Central memory CD8-positive, alpha-beta T cell (primary cell): Measurements from ENCODE around the gene CDH8.

Experiments used
- ATAC-seq: fragments of 150-1000 bp; cut with Tn5 transposase; replicated peaks from 2 replicates; pipeline ENCODE4 v1.10.0; 2022; ENCODE audit warnings: mild to moderate bottlenecking, moderate FRiP score, moderate number of reproducible peaks; ENCODE audit not compliant: poor library complexity, severe bottlenecking; ENCODE audit errors: extremely low read depth
- DNase-seq, 2 donors: peaks; one replicate each; pipeline ENCODE4 v3.0.0; 2021; ENCODE audit warnings: low spot score in 2 of 2
- H3K27ac Mint-ChIP-seq: one replicate; pipeline ENCODE4 v1.8.0; 2022; ENCODE audit warnings: low read depth, mild to moderate bottlenecking, moderate library complexity, mixed read lengths
- H3K27me3 Mint-ChIP-seq: one replicate; pipeline ENCODE4 v1.8.0; 2022; ENCODE audit warnings: mixed read lengths
- H3K36me3 Mint-ChIP-seq: one replicate; pipeline ENCODE4 v1.8.0; 2022; ENCODE audit warnings: mild to moderate bottlenecking, moderate library complexity, mixed read lengths; ENCODE audit not compliant: insufficient read depth
- H3K4me1 Mint-ChIP-seq: one replicate; pipeline ENCODE4 v1.8.0; 2022; ENCODE audit warnings: mixed read lengths
- H3K4me3 Mint-ChIP-seq: one replicate; pipeline ENCODE4 v1.8.0; 2022; ENCODE audit warnings: mild to moderate bottlenecking, moderate library complexity, mixed read lengths
- H3K9me3 Mint-ChIP-seq: one replicate; pipeline ENCODE4 v1.8.0; 2022; ENCODE audit warnings: mixed read lengths

The CDH8 gene

DNA sequence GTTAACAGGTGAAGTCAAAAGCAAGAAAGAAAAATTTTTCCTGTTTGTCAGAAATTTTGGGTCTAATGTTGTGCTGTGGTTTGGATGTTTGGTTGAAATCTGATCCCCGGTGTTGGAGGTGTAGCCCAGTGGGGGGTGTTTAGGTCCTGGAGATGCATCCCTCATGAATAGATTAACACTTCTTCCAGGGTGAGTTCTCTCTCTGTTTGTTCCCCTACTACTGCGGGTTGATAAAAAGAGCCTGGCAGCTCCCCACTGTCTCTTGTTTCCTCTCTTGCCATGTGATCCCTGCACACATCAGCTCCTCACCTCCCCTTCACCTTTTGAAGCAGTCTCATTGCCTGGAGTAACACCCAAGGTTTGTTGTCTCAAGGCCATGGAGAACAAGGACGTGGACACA lies 14.6 kb upstream of the CDH8 start:
- Mint-ChIP-seq H3K36me3 (peaks cover 2% of the 10 kb centered on the region), H3K27me3 (no peaks in the 10 kb centered on the region), H3K4me3 (no peak overlapping the region), H3K27ac (no peak overlapping the region), H3K9me3 (peaks cover 45% of the 10 kb centered on the region), H3K4me1 (no peaks in the 10 kb centered on the region)
- no peak for ATAC-seq
- no peak for DNase-seq

- Mint-ChIP-seq H3K27me3 (no peaks in the 10 kb centered on the region), H3K9me3 (peaks cover 32% of the 10 kb centered on the region), H3K4me3 (no peak overlapping the region), H3K36me3 (peaks cover 2% of the 10 kb centered on the region), H3K4me1 (no peaks in the 10 kb centered on the region), H3K27ac (no peak overlapping the region)
- DNase-seq (no peak), ATAC-seq (no peak)
Measured at GRCh38 chr16:62046801-62047200, 10.6 kb upstream of the CDH8 start.

GRCh38 chr16:62041401-62041800 lies 5.2 kb upstream of the CDH8 start:
- no peak for DNase-seq
- Mint-ChIP-seq H3K27me3 (no peaks in the 10 kb centered on the region), H3K27ac (no peak overlapping the region), H3K4me3 (no peak overlapping the region), H3K4me1 (no peaks in the 10 kb centered on the region), H3K9me3 (peaks cover 29% of the 10 kb centered on the region), H3K36me3 (no peaks in the 10 kb centered on the region)
- no peak for ATAC-seq

DNA sequence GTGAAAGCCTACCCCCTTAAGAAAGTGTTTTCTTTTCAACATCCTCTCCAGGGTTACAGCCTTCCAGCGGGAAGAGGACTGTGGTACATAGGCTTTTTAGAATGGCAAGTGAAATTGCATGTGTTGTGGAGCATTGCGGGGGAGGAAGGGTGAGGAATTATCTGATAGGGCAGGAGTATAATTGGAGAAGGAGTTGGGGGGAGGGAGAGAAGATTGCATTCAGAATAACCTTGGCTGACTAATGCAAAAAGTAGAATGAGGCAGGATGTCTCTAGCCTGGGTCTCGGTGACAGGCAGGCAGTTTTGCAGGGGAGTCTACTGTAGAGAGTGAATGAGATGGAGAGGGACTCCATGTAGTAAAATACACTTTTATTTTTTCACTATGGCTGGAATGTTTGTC lies 2.4 kb upstream of the CDH8 start:
- DNase-seq (no peak), ATAC-seq (no peak)
- Mint-ChIP-seq H3K4me3 (no peak overlapping the region), H3K36me3 (peaks cover 2% of the 10 kb centered on the region), H3K27me3 (peaks cover 6% of the 10 kb centered on the region), H3K4me1 (no peaks in the 10 kb centered on the region), H3K9me3 (peaks cover 33% of the 10 kb centered on the region), H3K27ac (no peak overlapping the region)

DNA sequence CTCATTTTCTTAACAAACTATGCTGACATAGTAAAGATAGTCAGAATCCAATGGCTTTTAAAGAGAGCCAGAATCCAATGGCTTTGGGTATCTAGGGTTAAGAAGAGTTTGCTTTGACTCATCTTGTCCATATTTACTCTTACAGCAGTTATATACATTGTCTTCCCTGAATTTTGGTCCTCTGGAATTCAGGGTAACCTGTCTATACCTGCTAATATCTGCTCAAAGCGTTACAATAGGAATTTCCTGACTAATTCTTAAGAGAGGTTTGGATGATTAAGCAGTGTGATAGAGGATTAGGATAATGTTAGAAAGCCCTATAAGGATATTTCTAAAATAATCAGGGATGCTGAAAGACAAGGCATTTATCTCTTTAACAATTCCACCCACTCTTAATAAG lies 2.0 kb upstream of the CDH8 start:
- Mint-ChIP-seq H3K27ac (no peak overlapping the region), H3K4me1 (no peaks in the 10 kb centered on the region), H3K9me3 (peaks cover 38% of the 10 kb centered on the region), H3K4me3 (no peak overlapping the region), H3K36me3 (peaks cover 3% of the 10 kb centered on the region), H3K27me3 (peaks cover 6% of the 10 kb centered on the region)
- no peak for ATAC-seq
- no peak for DNase-seq

DNA sequence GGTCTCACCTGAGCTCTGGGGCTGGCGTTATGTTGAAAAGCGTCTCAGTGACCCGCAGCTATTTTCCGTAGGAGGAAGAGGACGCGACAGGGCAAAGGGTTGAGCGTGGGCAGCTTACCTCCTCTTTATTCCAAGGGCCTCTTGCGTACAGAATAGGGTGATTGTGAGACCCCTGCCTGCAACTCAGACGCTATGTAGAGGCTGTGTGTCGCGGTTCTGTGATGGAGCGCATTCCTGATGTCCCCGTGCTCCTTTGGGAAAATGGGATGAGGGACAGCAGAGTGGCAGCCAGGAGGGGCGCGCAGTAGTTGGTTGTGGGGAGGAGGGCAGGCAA lies 531 bp upstream of the CDH8 start:
- no peak overlapping the region for H3K27ac Mint-ChIP-seq
- DNase-seq: no peak

GRCh38 chr16:62035115-62036092 lies 834 bp downstream of the CDH8 start:
- ATAC-seq: no peak
- Mint-ChIP-seq H3K4me3 (no peak overlapping the region), H3K27me3 (peaks cover 6% of the 10 kb centered on the region), H3K4me1 (no peaks in the 10 kb centered on the region), H3K9me3 (peaks cover 27% of the 10 kb centered on the region), H3K27ac (no peak overlapping the region), H3K36me3 (peaks cover 5% of the 10 kb centered on the region)
- DNase-seq: no peak

More for the DNA sequence above, 531 bp upstream of the CDH8 start:
- Mint-ChIP-seq H3K9me3 (peaks cover 39% of the 10 kb centered on the region), H3K27me3 (peaks cover 6% of the 10 kb centered on the region), H3K4me1 (no peaks in the 10 kb centered on the region), H3K36me3 (peaks cover 3% of the 10 kb centered on the region), H3K4me3 (no peak overlapping the region)
- ATAC-seq: no peak

DNA sequence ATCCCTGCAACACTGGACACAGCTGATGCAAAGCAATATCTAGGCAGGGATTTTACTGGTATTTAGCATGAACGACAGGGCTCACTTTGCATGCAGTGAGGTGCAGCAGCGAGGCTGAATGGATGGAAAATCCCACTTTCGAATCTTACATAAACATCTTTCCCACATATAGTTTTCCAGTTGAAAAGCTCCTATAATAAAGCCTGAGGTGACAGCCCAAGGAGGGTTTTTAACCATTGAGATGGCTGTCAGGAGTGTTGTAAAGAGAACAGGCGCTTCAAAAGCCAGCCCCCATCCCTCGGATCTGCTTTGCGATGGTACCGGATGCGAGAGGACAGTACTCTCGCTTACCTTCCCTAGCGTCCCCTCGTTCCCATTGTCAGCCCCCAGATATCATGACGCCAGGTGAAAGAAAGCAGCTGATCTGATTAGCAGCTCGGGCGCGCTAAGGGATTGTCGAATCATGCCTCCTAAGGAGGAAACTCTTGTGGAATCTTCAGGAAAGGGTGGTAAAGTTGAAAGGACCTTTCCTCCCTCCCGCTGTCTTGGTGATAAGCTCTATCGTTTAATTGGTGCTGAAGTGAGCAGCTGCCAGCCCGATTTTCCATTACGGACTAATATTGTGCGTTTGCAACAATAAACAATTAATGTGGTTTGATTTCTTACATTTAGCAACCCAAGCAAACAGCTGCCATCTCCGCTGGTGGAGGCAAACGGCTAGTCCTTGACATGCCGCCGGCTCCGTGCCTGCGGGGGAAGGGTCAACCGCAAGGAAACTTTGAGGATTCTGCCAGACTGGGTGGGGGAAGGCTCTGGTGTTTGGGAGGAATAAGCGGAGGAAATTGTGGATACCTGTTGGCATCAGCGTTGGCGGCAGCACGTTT lies 1.8 kb downstream of the CDH8 start:
- Mint-ChIP-seq H3K9me3 (peaks cover 27% of the 10 kb centered on the region), H3K4me1 (no peaks in the 10 kb centered on the region), H3K4me3 (no peak overlapping the region), H3K27ac (no peak overlapping the region), H3K36me3 (peaks cover 5% of the 10 kb centered on the region), H3K27me3 (peaks cover 6% of the 10 kb centered on the region)
- ATAC-seq (no peak), DNase-seq (no peak)

DNA sequence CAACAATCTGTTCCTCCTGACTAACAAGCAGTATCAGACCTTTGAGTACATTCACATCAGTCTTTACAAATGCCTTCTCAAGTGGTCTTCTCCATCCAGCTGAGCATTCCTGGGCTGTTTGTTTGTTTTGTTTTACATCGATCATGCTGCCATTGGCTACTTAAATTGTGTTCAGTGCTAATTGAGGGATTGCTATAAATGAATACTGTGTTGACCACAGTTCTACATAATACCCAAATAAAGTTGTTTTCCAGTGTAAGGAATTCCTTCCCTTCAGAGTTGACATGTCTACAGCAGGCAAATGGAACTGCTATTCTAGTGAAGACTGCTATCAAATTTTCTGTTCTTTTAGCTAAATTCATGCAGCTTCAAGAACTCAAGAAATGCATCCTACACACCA lies 3.2 kb downstream of the CDH8 start:
- peaks cover 5% of the 10 kb centered on the region for H3K36me3 Mint-ChIP-seq
- peaks cover 6% of the 10 kb centered on the region for H3K27me3 Mint-ChIP-seq
- H3K27ac Mint-ChIP-seq: no peak overlapping the region
- no peak for DNase-seq
- H3K4me1 Mint-ChIP-seq: no peaks in the 10 kb centered on the region
- H3K4me3 Mint-ChIP-seq: no peak overlapping the region
- peaks cover 27% of the 10 kb centered on the region for H3K9me3 Mint-ChIP-seq
- ATAC-seq: no peak

DNA sequence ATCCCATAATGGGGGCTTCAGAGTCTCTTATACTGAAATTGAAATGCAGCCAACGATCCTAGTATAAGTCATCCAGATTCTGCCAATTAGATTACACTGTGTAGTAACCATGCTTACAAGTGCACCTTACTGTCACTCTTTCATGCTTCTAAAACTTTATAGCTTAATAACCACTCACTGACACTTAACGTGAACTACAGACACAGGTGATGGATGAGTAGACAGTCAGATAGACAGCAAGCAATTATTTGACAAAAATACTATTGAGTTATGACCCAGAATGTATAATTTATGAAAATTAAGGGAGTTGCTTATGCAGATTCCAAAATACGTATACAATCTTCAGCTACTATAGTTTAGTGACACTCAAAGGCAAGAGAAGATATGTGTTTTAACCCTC lies 6.3 kb downstream of the CDH8 start:
- peaks cover 3% of the 10 kb centered on the region for H3K36me3 Mint-ChIP-seq
- H3K9me3 Mint-ChIP-seq: peaks cover 31% of the 10 kb centered on the region
- DNase-seq (no peak), ATAC-seq (no peak)
- peaks cover 6% of the 10 kb centered on the region for H3K27me3 Mint-ChIP-seq
- H3K27ac Mint-ChIP-seq: no peak overlapping the region
- H3K4me3 Mint-ChIP-seq: no peak overlapping the region
- H3K4me1 Mint-ChIP-seq: no peaks in the 10 kb centered on the region

DNA sequence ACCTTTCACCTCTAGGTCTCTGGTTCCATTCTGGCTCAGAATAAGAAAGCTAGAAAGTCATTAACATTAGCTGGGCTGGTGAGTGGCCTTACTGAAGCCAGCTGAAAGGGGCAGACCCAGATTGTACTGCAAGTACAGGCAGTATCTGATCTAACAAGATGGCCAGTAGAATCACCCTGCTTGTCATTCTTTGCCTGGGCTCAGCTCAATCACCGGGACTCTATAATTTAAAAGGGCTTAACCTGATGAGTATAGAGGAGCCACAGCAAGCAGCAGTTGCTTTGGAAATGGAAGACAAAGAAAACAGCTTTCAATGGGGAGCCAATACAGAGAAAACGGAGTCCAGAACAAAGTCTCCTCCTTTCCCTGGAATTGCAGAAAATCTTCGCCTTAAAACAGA lies 13.6 kb downstream of the CDH8 start:
- DNase-seq: no peak
- H3K27me3 Mint-ChIP-seq: no peaks in the 10 kb centered on the region
- no peaks in the 10 kb centered on the region for H3K36me3 Mint-ChIP-seq
- no peaks in the 10 kb centered on the region for H3K4me1 Mint-ChIP-seq
- no peak for ATAC-seq
- H3K4me3 Mint-ChIP-seq: no peak overlapping the region
- H3K27ac Mint-ChIP-seq: no peak overlapping the region
- peaks cover 17% of the 10 kb centered on the region for H3K9me3 Mint-ChIP-seq

- DNase-seq (no peak), ATAC-seq (no peak)
- Mint-ChIP-seq H3K27me3 (no peaks in the 10 kb centered on the region), H3K9me3 (peaks cover 12% of the 10 kb centered on the region), H3K4me3 (no peak overlapping the region), H3K27ac (no peak overlapping the region), H3K4me1 (no peaks in the 10 kb centered on the region), H3K36me3 (no peaks in the 10 kb centered on the region)
Measured at GRCh38 chr16:62021161-62021581, 15.1 kb downstream of the CDH8 start.

DNA sequence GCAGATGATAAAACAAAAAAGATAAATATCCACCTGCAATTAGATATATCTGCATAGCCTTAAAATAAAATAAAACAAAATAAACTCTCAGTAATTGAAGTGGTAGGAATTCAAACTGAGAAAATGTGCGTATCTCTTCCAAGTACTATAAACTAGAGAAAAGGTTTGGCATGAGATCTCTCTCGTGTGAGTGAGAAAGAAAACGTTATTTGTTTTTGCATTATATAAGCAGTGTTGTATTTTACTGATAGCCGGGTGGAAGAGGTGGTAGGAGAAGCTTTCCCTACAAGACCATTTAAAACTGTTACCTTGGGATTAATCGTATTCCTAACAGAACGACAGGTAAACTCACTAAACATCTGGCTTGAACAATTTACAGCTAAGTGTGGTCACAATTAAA lies 15.6 kb downstream of the CDH8 start:
- Mint-ChIP-seq H3K4me3 (no peak overlapping the region), H3K27me3 (no peaks in the 10 kb centered on the region), H3K9me3 (peaks cover 12% of the 10 kb centered on the region), H3K27ac (no peak overlapping the region), H3K4me1 (no peaks in the 10 kb centered on the region), H3K36me3 (no peaks in the 10 kb centered on the region)
- DNase-seq: no peak
- ATAC-seq: no peak
